Heart left ventricle (tissue), 13 donors: ENCODE data around the gene IPO4.

Source experiments
- POLR2A ChIP-seq, 2 donors: fragments of 450-650 bp; IDR thresholded peaks; one replicate each; pipeline ENCODE4 v1.6.1; 2017; ENCODE audit warnings: antibody characterized with exemption in 2 of 2, mild to moderate bottlenecking in 2 of 2, moderate library complexity in 2 of 2
- TF ChIP-seq, protein P1 (sequence below), 12 donors: fragments of 200-600 bp; sonication (generic) in 4 of 12; IDR thresholded peaks; one replicate each; pipeline versions ENCODE4 v1.5.0 to v1.8.0; 2018 to 2022; ENCODE audit warnings: antibody characterized with exemption in 12 of 12, mild to moderate bottlenecking in 5 of 12
- donor health status: ischemic (EF 13 %, LVEDD 7.1; RV severe dilation, severe dysfunction).
- donor health status: DM: no; HTN: yes; CAD: no.
- donor health status: DM: no; HTN: no; CAD: no.
- donor health status: ischemic (EF 25% LVEDD 6.9; RV normal size, moderate dysfunction).
- donor health status: ischemic (EF 25% LVEDD 5.7; RV mildly dilated, moderate dysfunction).
- donor health status: ischemic (EF 35%, LVEDD 5.7; RV mildly dilated, moderate dysfunction).
- donor health status: nonischemic (EF 11% LVEDD 7.7; RV severe dilation, severe dysfunction).
- donor health status: DM: yes; HTN: yes; CAD: no.
- donor health status: PGD.
- donor health status: ischemic (EF 29% LVEDD 5.4; RV normal size, mild dysfunction).
- donor health status: nonischemic (EF 23%, LVEDD 6.1; RV moderate dilation, normal function).

DNA sequence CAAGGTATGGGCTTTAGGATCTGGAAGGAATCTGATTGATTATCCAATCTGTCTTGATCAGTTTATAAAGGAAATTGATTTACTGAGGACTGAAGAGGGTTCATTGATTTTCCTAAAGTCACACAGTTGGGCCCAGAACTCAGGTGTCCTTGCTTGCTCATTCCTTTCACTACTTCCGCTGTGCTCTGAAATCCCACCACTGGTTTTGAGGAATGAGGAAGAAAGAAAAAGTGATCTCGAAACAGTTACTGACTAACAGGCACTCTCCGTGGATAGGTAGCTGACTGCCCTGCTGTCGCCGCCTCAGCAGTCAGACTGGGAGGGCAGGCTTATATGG, 58.3 kb downstream of the IPO4 start, which contains the start of gene FITM1:
- TF ChIP-seq, protein P1, sequence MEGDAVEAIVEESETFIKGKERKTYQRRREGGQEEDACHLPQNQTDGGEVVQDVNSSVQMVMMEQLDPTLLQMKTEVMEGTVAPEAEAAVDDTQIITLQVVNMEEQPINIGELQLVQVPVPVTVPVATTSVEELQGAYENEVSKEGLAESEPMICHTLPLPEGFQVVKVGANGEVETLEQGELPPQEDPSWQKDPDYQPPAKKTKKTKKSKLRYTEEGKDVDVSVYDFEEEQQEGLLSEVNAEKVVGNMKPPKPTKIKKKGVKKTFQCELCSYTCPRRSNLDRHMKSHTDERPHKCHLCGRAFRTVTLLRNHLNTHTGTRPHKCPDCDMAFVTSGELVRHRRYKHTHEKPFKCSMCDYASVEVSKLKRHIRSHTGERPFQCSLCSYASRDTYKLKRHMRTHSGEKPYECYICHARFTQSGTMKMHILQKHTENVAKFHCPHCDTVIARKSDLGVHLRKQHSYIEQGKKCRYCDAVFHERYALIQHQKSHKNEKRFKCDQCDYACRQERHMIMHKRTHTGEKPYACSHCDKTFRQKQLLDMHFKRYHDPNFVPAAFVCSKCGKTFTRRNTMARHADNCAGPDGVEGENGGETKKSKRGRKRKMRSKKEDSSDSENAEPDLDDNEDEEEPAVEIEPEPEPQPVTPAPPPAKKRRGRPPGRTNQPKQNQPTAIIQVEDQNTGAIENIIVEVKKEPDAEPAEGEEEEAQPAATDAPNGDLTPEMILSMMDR (IDR thresholded peaks at IDR 0.05): no peak
- no peak for TF ChIP-seq POLR2A (IDR thresholded peaks at IDR 0.05)
